ENCODE data around the gene ZNF140. TPM values are rescaled to one million over a fixed set of nuclear protein-coding genes. Genes with fewer than 3 reads are reported as not detected.

The ZNF140 gene
- 21.0 and 26.6 TPM in 2 replicates for total RNA-seq

GRCh38 chr12:133080368-133081158 is at the start of gene ZNF140:
ZNF140 (plus strand) TSS chr12:133080923; CDS start chr12:133081321, 398 bp downstream.

GRCh38 chr12:133037207-133038005 is 43.3 kb upstream of the ZNF140 start, which contains the start of gene ZNF84:
ZNF84 (plus strand) TSS chr12:133037509; CDS start chr12:133041468, 3,959 bp downstream.

GRCh38 chr12:133130038-133130807 is 49.5 kb downstream of the ZNF140 start, which contains the start of the genes ZNF10 and ZNF891:
ZNF10 (plus strand) TSS chr12:133130627; CDS start chr12:133144493, 13,866 bp downstream.
ZNF891 (minus strand) TSS chr12:133130274; CDS start chr12:133121918, 8,356 bp downstream.

Other genes with a start within 250 kb of the ZNF140 start
- 34.0 and 35.4 TPM in 2 replicates for gene CHFR, start 193.3 kb upstream of the ZNF140 start, total RNA-seq
- 12.2 and 13.1 TPM in 2 replicates for gene ZNF605, start 124.6 kb upstream of the ZNF140 start, total RNA-seq
- 20.4 and 28.1 TPM in 2 replicates for gene ZNF26, start 94.6 kb upstream of the ZNF140 start, total RNA-seq
- 24.1 and 31.4 TPM in 2 replicates for gene ZNF84, start 43.4 kb upstream of the ZNF140 start, total RNA-seq
- 1.2 and 1.7 TPM in 2 replicates for gene ZNF891, start 49.4 kb downstream of the ZNF140 start, total RNA-seq
- 12.1 and 14.4 TPM in 2 replicates for gene ZNF10, start 49.7 kb downstream of the ZNF140 start, total RNA-seq
- 44.5 and 51.5 TPM in 2 replicates for gene ZNF268, start 100.6 kb downstream of the ZNF140 start, total RNA-seq
- gene ANHX, start 155.0 kb downstream of the ZNF140 start, total RNA-seq = not detected in 2 replicates